ENCODE measurements around the gene KCTD6. TPM values are rescaled to one million over a fixed set of nuclear protein-coding genes. Genes with fewer than 3 reads are reported as not detected.

The KCTD6 gene
- polyA plus RNA-seq (ENCODE audit: insufficient read length), result 12.3 TPM

GRCh38 chr3:58491506-58492402, at the start of gene KCTD6:
Gene KCTD6, plus strand, starts transcription at chr3:58492096. Its CDS starts 6,660 bp downstream, at chr3:58498756.
- peak; percentile 98 for DNase-seq

GRCh38 chr3:58452176-58452575, 39.7 kb upstream of the KCTD6 start:
- no peak for DNase-seq

- no peak for DNase-seq
These were observed 32.7 kb upstream of the KCTD6 start for GRCh38 chr3:58459160-58459559.

GRCh38 chr3:58462829-58463180, 29.1 kb upstream of the KCTD6 start:
- DNase-seq, result no peak

- peak; percentile 26 for DNase-seq
These were observed 28.5 kb upstream of the KCTD6 start for GRCh38 chr3:58463181-58463941.

- no peak for DNase-seq
These were observed 28.0 kb upstream of the KCTD6 start for GRCh38 chr3:58463942-58464271.

- no peak for DNase-seq
These were observed 27.0 kb upstream of the KCTD6 start for GRCh38 chr3:58464866-58465265.

- DNase-seq, result no peak
These were observed 24.9 kb upstream of the KCTD6 start for GRCh38 chr3:58466899-58467563.

- DNase-seq, result no peak
These were observed 22.8 kb upstream of the KCTD6 start for GRCh38 chr3:58469096-58469495.

GRCh38 chr3:58470363-58471024, 21.4 kb upstream of the KCTD6 start:
- DNase-seq, result no peak

- no peak for DNase-seq
These were observed 20.6 kb upstream of the KCTD6 start for GRCh38 chr3:58471025-58471887.

GRCh38 chr3:58473275-58473674, 18.6 kb upstream of the KCTD6 start:
- no peak for DNase-seq

GRCh38 chr3:58474348-58474911, 17.5 kb upstream of the KCTD6 start:
- no peak for DNase-seq

GRCh38 chr3:58474967-58475578, 16.8 kb upstream of the KCTD6 start:
- DNase-seq, result no peak

- no peak for DNase-seq
These were observed 13.1 kb upstream of the KCTD6 start for GRCh38 chr3:58478781-58479180.

GRCh38 chr3:58480309-58480708, 11.6 kb upstream of the KCTD6 start:
- DNase-seq, result no peak

- DNase-seq, result no peak
These were observed 8.8 kb upstream of the KCTD6 start for GRCh38 chr3:58482917-58483636.

GRCh38 chr3:58484045-58484721, 7.7 kb upstream of the KCTD6 start:
- DNase-seq, result no peak

GRCh38 chr3:58484722-58485069, 7.2 kb upstream of the KCTD6 start:
- DNase-seq, result no peak

All from hindlimb muscle (tissue), 1 donor.